Measurements from ENCODE around the gene CLEC11A.

Gene CLEC11A

DNA sequence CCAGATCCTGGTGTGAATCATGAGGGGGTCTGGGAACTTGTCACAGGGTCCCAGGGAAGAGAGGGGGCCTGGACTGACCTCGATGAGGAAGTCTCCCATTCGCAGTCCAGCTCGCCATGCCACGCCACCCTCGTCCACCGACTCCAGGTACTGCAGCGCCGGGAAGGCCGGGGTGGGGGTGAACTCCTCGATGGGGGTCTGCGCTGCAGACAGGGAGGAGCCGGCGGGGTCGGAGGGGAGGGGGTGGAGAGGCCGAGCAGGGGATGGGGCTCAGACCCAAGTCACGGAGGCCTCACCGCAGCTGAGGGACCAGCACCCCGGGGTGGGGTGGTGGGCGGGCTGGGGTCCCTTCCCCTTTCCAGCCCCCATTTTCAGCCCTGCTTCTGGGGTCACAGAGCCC is 34.4 kb upstream of the CLEC11A start:
- TF ChIP-seq, protein P1, sequence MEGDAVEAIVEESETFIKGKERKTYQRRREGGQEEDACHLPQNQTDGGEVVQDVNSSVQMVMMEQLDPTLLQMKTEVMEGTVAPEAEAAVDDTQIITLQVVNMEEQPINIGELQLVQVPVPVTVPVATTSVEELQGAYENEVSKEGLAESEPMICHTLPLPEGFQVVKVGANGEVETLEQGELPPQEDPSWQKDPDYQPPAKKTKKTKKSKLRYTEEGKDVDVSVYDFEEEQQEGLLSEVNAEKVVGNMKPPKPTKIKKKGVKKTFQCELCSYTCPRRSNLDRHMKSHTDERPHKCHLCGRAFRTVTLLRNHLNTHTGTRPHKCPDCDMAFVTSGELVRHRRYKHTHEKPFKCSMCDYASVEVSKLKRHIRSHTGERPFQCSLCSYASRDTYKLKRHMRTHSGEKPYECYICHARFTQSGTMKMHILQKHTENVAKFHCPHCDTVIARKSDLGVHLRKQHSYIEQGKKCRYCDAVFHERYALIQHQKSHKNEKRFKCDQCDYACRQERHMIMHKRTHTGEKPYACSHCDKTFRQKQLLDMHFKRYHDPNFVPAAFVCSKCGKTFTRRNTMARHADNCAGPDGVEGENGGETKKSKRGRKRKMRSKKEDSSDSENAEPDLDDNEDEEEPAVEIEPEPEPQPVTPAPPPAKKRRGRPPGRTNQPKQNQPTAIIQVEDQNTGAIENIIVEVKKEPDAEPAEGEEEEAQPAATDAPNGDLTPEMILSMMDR (IDR thresholded peaks at IDR 0.05; ENCODE audit: low read depth, low read length): no peak
- H3K4me3 ChIP-seq (replicated peaks in 1 of 2; ENCODE audit: low read depth in 2 of 2, low read length in 2 of 2): no peak overlapping the region
- no peak for DNase-seq (ENCODE audit: low read depth in 2 of 2)

DNA sequence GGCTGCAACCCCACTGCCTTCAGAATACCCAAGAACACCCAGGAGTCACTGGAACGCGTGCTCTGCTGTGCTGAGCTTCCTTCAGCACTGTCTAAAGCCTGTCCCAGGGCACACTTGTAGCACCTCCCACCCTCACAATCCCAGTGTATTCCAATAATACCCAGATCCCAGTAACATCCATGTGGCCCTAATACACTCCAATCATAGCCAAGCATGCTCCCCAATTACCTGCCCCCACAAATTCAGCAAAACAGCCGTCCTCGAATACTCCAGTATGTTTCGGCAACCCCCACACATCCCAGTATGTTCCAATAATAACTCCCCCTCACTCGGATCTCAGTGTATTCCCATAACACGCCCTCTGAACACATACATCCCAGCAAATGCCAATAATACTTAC is 32.7 kb upstream of the CLEC11A start:
- no peak overlapping the region for H3K4me3 ChIP-seq (replicated peaks in 1 of 2; ENCODE audit: low read depth in 2 of 2, low read length in 2 of 2)
- no peak for DNase-seq (ENCODE audit: low read depth in 2 of 2)
- TF ChIP-seq, protein P1 (IDR thresholded peaks at IDR 0.05; ENCODE audit: low read depth, low read length): no peak

DNA sequence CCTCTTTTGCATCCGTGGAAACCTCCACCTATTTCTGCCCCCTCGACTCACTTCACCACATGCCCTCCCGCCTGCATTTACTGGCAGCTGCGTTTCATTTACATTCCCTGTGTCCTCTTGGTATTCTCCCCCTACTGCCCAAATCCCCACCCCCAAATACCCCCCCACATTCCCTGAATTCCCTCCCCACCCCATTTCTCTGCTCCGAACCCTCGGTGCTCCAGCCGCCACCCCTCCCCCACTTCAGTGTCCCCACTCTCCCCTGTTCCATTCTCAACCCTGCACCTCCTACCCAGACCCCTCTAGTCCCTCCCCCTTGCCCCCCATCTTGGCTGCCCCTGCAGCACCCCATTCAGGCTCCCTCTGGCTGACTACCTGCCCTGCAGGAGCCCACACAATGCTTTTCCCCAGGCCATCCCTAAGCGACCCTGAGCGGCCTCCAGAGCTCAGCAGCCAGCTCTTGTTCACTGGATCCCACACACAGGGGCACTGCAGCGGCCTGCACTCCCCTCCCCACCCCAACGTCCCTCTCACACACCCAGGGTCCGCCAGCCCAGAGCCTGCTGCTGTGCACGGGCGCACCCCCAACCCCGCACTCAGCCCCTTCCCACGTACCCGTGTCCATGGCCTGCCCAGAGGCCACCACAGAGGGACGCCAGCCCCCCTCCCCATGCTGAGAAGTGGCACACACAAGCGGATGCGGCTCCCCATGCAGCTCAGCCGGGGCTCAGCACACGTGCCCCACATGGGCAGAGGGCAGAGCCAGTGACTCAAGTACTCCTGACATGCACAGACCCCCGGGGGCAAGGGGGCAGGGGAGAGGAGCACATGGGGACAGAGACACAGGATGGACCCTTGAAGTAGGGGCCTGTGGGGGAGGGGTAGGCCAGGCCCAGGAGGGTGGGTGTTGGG is 29.8 kb upstream of the CLEC11A start:
- TF ChIP-seq, protein P1 (IDR thresholded peaks at IDR 0.05; ENCODE audit: low read depth, low read length): no peak
- DNase-seq (ENCODE audit: low read depth in 2 of 2): no peak
- no peak overlapping the region for H3K4me3 ChIP-seq (replicated peaks in 1 of 2; ENCODE audit: low read depth in 2 of 2, low read length in 2 of 2)

DNA sequence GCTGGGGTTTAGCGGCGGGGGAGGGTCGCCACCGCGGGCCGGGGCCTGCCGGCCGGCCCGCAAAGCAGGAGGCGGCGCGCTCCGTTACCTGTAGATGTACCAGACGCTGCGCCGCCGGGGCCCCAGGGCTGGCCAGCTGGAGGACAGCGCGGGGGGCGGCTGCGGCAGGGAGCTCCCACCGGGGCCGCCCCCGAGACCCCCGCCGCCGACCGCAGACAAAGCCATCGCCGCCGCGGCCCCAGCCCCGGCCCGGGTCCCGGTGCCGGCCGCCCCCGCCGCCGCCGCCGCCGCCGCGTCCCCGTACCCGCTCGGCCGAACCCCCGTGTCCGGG is 28.4 kb upstream of the CLEC11A start:
- no peak overlapping the region for H3K4me3 ChIP-seq (replicated peaks in 1 of 2; ENCODE audit: low read depth in 2 of 2, low read length in 2 of 2)
- TF ChIP-seq, protein P1 (IDR thresholded peaks at IDR 0.05; ENCODE audit: low read depth, low read length): no peak
- no peak for DNase-seq (ENCODE audit: low read depth in 2 of 2)

DNA sequence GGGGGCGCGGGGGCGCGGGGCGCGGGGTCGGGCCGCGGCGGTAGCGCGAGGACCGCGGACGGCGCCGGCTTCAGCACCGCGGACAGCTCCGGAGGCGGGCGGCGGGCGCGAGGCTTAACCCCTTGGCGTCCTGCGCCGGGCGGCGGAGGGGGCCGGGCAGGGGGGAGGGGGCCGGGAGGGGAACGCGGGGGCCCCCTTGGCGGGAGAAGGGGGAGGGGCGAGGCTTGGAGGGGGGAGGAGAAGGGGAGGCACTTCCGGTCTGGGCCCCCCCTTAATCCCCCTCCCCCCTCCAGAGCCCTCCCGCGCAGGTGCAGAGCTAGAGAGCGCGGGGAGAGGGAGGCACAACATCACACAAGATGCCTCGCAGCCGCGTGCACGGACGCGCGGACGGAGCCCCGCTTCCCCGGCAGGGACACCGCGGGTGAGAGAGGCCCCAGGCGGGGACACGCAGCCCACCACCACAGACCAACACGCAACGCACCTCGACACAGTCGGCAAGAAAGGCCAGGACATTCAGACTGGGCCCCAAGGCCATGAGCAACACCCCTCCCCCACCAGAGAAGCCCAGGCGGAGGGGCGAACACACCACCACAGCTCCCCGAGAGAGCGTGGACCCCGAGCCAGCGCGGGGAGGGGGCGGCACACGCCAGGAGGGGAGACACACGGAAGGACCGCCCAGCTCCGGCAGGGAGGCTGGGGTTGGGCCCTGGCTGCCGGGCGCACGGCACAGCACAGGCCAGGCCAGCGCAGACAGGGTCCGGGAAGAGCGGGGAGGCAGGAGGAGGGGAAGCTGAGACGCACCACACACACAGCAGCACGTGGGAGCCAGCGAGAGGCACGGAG is 27.7 kb upstream of the CLEC11A start:
- no peak overlapping the region for H3K4me3 ChIP-seq (replicated peaks in 1 of 2; ENCODE audit: low read depth in 2 of 2, low read length in 2 of 2)
- peak in 1 of 2 donors; percentile 10 for DNase-seq (ENCODE audit: low read depth in 2 of 2)
- TF ChIP-seq, protein P1 (IDR thresholded peaks at IDR 0.05; ENCODE audit: low read depth, low read length): no peak

DNA sequence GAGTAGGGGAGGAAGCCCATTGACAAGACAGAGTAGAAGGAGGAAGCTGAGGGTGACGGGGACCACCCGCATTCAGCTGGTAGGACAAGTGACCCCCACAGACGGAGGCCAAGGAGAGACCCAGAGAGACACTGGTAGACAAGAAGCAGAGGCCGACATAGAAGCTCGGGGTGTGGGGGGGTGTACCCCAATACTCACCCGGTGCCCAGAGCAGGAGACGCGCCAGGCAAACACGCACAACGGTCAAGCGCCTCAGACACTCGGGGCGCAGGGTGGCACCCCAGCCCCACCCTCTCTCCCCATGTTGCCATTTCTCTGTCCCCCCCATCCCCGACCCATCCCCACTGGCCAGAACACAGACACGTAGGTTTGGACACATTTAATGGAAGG is 27.1 kb upstream of the CLEC11A start:
- no peak overlapping the region for H3K4me3 ChIP-seq (replicated peaks in 1 of 2; ENCODE audit: low read depth in 2 of 2, low read length in 2 of 2)
- TF ChIP-seq, protein P1 (IDR thresholded peaks at IDR 0.05; ENCODE audit: low read depth, low read length): no peak
- no peak for DNase-seq (ENCODE audit: low read depth in 2 of 2)
